HepG2 (cell line): Measurements from ENCODE around the gene MAEA. TPM values are rescaled to one million over a fixed set of nuclear protein-coding genes. Genes with fewer than 3 reads are reported as not detected.

ENCODE experiments used
- ATAC-seq: fragments of 200-7000 bp; cut with Tn5 transposase; 3 replicates; pipeline ENCODE4 v1.9.1; 2020; ENCODE audit warnings: mild to moderate bottlenecking, moderate library complexity
- BruUV-seq: library from RNA; stranded (reverse); fragments of 400-500 nt; replicated peaks from 2 replicates; lab custom pipeline; 2021; lab: Mats Ljungman, UMichigan
- CTCF ChIA-PET: fragments of 300-600 bp; formaldehyde crosslinking; extraction: SDS; loops from one replicate; lab custom pipeline; 2021; ENCODE audit warnings: low total read pairs, inconsistent platforms, low intra/inter-chr PET ratio; lab: Yijun Ruan, JAX
- POLR2A ChIA-PET: fragments of 350-600 bp; sonication (Branson Sonifier 250); formaldehyde crosslinking; loops from one replicate; lab custom pipeline; 2020; ENCODE audit warnings: antibody characterized with exemption, inconsistent platforms; lab: Yijun Ruan, JAX
- DNase-seq: peaks from one replicate; pipeline ENCODE4 v3.0.0-alpha.2; 2015; ENCODE audit warnings: low spot score
- FAIRE-seq: peaks from 3 replicates; lab custom pipeline; 2011; peaks lifted over from hg19 to GRCh38; lab: Jason Lieb, UNC
- H2AFZ ChIP-seq: one replicate; pipeline ENCODE4 v1.6.1; 2011; ENCODE audit warnings: low read length, inconsistent platforms
- H3K27ac ChIP-seq: fragments of 300-600 bp; 3 replicates; pipeline ENCODE4 v1.8.0; 2011; ENCODE audit warnings: mixed run types, mild to moderate bottlenecking, mixed read lengths, low read length, inconsistent platforms; ENCODE audit not compliant: insufficient read depth; ENCODE audit errors: extremely low read length
- H3K27me3 ChIP-seq, 2 experiments: fragments of 200-600 bp in 1 of 2; 2 replicates in 1 of 2; 3 replicates in 1 of 2; pipeline versions ENCODE4 v1.6.0 to v1.8.0; 2011; ENCODE audit warnings: low read length in 2 of 2, mild to moderate bottlenecking in 2 of 2, moderate library complexity in 2 of 2, inconsistent platforms in 1 of 2; ENCODE audit not compliant: insufficient read depth in 2 of 2, control insufficient read depth in 1 of 2
- H3K36me3 ChIP-seq, 2 experiments: fragments of 200-600 bp in 1 of 2; replicated peaks in 1 of 2; 2 replicates in 1 of 2; 3 replicates in 1 of 2; pipeline versions ENCODE4 v1.5.1 to v1.8.0; 2011; ENCODE audit warnings: low read length in 2 of 2, inconsistent platforms in 1 of 2; ENCODE audit not compliant: insufficient read depth in 2 of 2, control insufficient read depth in 1 of 2
- H3K4me1 ChIP-seq: 2 replicates; pipeline ENCODE4 v1.5.1; 2012; ENCODE audit warnings: low read length, inconsistent platforms; ENCODE audit not compliant: insufficient read depth
- H3K4me2 ChIP-seq: 2 replicates; pipeline ENCODE4 v1.6.0; 2011; ENCODE audit warnings: low read depth, low read length, inconsistent platforms
- H3K4me3 ChIP-seq, 3 experiments: fragments of 200-600 bp in 1 of 3; sonication (generic), shearing (Covaris generic) in 1 of 3; replicated peaks in 1 of 3; 2 replicates each; pipeline ENCODE4 v1.5.1; 2011 to 2016; ENCODE audit warnings: low read length in 3 of 3, inconsistent platforms in 2 of 3, low read depth in 2 of 3, mild to moderate bottlenecking in 2 of 3, control low read depth in 1 of 3, mixed read lengths in 1 of 3; ENCODE audit not compliant: insufficient read depth in 1 of 3
- H3K79me2 ChIP-seq: one replicate; pipeline ENCODE4 v1.6.1; 2011; ENCODE audit warnings: low read length, inconsistent platforms; ENCODE audit not compliant: insufficient read depth
- H3K9ac ChIP-seq: 2 replicates; pipeline ENCODE4 v1.6.0; 2011; ENCODE audit warnings: mild to moderate bottlenecking, low read depth, low read length, inconsistent platforms; ENCODE audit not compliant: insufficient read depth
- H3K9me3 ChIP-seq: 2 replicates; pipeline ENCODE4 v1.5.1; 2012; ENCODE audit warnings: mild to moderate bottlenecking, low read length
- H4K20me1 ChIP-seq: 2 replicates; pipeline ENCODE4 v1.6.0; 2011; ENCODE audit warnings: inconsistent platforms, mild to moderate bottlenecking, low read length, moderate library complexity; ENCODE audit not compliant: insufficient read depth
- HHEX ChIP-seq: IDR thresholded peaks from 2 replicates; pipeline ENCODE4 v1.6.1; 2016; ENCODE audit warnings: control low read depth
- HNRNPH1 ChIP-seq: fragments of 200-400 bp; formaldehyde crosslinking; optimal IDR thresholded peaks from 2 replicates; pipeline ENCODE3; 2017; ENCODE audit warnings: mild to moderate bottlenecking, low read depth, low read length
- JUNB ChIP-seq: sonication (generic); formaldehyde crosslinking; IDR thresholded peaks from 2 replicates; pipeline ENCODE4 v1.8.0; 2022; ENCODE audit warnings: missing genetic modification reagents, mild to moderate bottlenecking, borderline replicate concordance
- REXO4 ChIP-seq: sonication (generic); formaldehyde crosslinking; IDR thresholded peaks from 2 replicates; pipeline ENCODE4 v1.8.0; 2022; ENCODE audit warnings: missing genetic modification reagents, mild to moderate bottlenecking, borderline replicate concordance
- TOE1 ChIP-seq: sonication (generic); formaldehyde crosslinking; IDR thresholded peaks from 2 replicates; pipeline ENCODE4 v1.4.0; 2020; ENCODE audit warnings: mild to moderate bottlenecking, missing genetic modification reagents
- ZBTB38 ChIP-seq: sonication (generic); formaldehyde crosslinking; IDR thresholded peaks from 2 replicates; pipeline ENCODE4 v1.5.1; 2020; ENCODE audit warnings: mild to moderate bottlenecking, missing genetic modification reagents
- ZNF251 ChIP-seq: sonication (generic); formaldehyde crosslinking; IDR thresholded peaks from 2 replicates; pipeline ENCODE4 v1.9.0; 2021; ENCODE audit warnings: mild to moderate bottlenecking, missing genetic modification reagents
- ZNF337 ChIP-seq: sonication (generic); formaldehyde crosslinking; IDR thresholded peaks from 2 replicates; pipeline ENCODE4 v1.5.1; 2020; ENCODE audit warnings: missing genetic modification reagents, low read depth, mild to moderate bottlenecking, borderline replicate concordance
- ZNF33A ChIP-seq: sonication (generic); formaldehyde crosslinking; IDR thresholded peaks from 2 replicates; pipeline ENCODE4 v1.5.1; 2020; ENCODE audit warnings: missing genetic modification reagents, mild to moderate bottlenecking, moderate library complexity, borderline replicate concordance
- ZNF430 ChIP-seq: sonication (generic); formaldehyde crosslinking; IDR thresholded peaks from 2 replicates; pipeline ENCODE4 v1.9.0; 2021; ENCODE audit warnings: mild to moderate bottlenecking, missing genetic modification reagents
- ZNF660 ChIP-seq: sonication (generic); formaldehyde crosslinking; IDR thresholded peaks from 2 replicates; pipeline ENCODE4 v1.5.1; 2020; ENCODE audit warnings: mild to moderate bottlenecking, low read depth, missing genetic modification reagents, borderline replicate concordance
- ZNF782 ChIP-seq: sonication (generic); formaldehyde crosslinking; IDR thresholded peaks from 2 replicates; pipeline ENCODE4 v1.4.0; 2020; ENCODE audit warnings: missing genetic modification reagents, mild to moderate bottlenecking, borderline replicate concordance
- WGBS: methylation state at CpG from one replicate; pipeline ENCODE4 v1.1.6; 2017; ENCODE audit warnings: low lambda C conversion rate; 5-methylcytosine and 5-hydroxymethylcytosine counted together
- in situ Hi-C: cut with HindIII; loops from 2 replicates; pipeline ENCODE4 v1.10.0; 2017; ENCODE audit warnings: low pct_unique_long_range_greater_than_20kb; ENCODE audit not compliant: extremely low pct_ligation_motif_present
- intact Hi-C: fragments of 100-400 bp; cut with micrococcal nuclease; formaldehyde crosslinking; loops from one replicate; pipeline ENCODE4 v1.10.0; 2022; ENCODE audit not compliant: unreplicated experiment
- polyA plus RNA-seq, 8 experiments: library from polyadenylated mRNA; depleted of rRNA in 3 of 8; stranded (reverse) in 7 of 8; unstranded in 1 of 8; fragments of >200 nt; fragmentation: Illumina TruSeq in 4 of 8; extraction: Trizol in 4 of 8; gene quantifications; 2 replicates each; pipeline versions ENCODE4 v1.2.1 to v1.2.3, GENCODE V29; 2011 to 2016; ENCODE audit warnings: low read depth in 4 of 8, missing spikeins in 1 of 8, mixed read lengths in 1 of 8; ENCODE audit not compliant: insufficient read depth in 1 of 8
- total RNA-seq, 5 experiments: library from RNA; depleted of rRNA; stranded (reverse); fragments of >200 nt; fragmentation: Illumina TruSeq; extraction: Trizol; gene quantifications; 2 replicates each; pipeline ENCODE4 v1.2.3, GENCODE V29; 2016; ENCODE audit warnings: low read depth in 1 of 5
- TF ChIP-seq, protein P1 (sequence below): sonication (generic); formaldehyde crosslinking; IDR thresholded peaks from 2 replicates; pipeline ENCODE4 v1.8.0; 2022; ENCODE audit warnings: missing genetic modification reagents, mild to moderate bottlenecking, borderline replicate concordance

Gene MAEA
- total and polyA plus RNA-seq, 2 of the 13 experiments (the other 11 are each of a cell fraction or from before 2014, with no cell fraction given), result 52.0 to 57.1 TPM

- Histone ChIP-seq H3K27me3 (no peaks in the 10 kb centered on the region), H3K4me2 (no peak overlapping the region), H3K9me3 (no peaks in the 10 kb centered on the region), H3K4me1 (no peaks in the 10 kb centered on the region), H3K79me2 (no peaks in the 10 kb centered on the region), H2AFZ (no peak overlapping the region), H3K4me3 (no peak overlapping the region), H3K36me3 (peaks cover 2 to 6% of the 10 kb centered on the region in 2 experiments; a peak in 4 of 5 replicates), H3K9ac (no peak overlapping the region), H4K20me1 (no peaks in the 10 kb centered on the region), H3K27ac (no peak overlapping the region)
- ATAC-seq, result no peak
- FAIRE-seq, result no peak
- in situ Hi-C loops, result no loop called here
- no peak for DNase-seq
- TF ChIP-seq JUNB (no peak), ZNF337 (no peak), ZNF782 (no peak), HHEX (CRISPR knock-in tag) (no peak), ZNF430 (no peak), ZNF660 (no peak), TOE1 (no peak), ZNF33A (no peak), HNRNPH1 (no peak), ZBTB38 (CRISPR knock-in tag) (no peak), REXO4 (no peak)
- BruUV-seq, result no TSS peak
- 91% methylated on average over 7 of the region's 12 CpGs for WGBS
- intact Hi-C loops, result no loop called here
- ChIA-PET POLR2A (no interaction called here), CTCF (no interaction called here)
Measured at GRCh38 chr4:1381181-1381621, 91.5 kb downstream of the MAEA start.

DNA sequence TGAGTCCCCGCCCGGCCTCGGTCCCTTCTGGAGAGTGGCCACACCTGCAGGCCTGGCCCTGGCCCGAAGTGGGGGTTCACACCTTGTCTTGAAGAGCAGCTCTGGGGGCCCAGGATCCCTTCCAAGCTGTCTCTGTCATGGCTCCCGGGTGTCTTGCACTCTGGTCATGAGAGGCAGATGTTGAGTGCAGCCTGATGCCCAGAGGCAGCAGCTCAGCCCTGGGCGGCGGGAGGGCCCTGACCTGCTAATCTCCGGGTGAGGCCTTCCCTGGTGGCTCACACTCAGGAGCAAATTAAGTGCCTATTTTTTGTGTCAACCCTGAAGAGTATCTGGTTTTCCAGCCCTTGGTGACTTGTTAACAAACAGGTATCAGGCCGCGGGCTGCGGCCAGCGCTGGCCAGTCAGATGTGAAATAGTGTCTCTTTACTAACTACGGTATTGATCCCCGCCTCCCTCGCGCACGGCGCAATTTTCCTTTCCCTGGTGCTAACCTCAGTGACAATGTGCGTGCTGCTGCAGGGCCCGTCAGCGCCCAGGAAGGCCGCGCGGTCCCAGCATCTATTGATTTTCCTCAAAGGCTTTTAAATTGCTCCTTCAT lies 92.4 kb downstream of the MAEA start:
- Histone ChIP-seq H3K4me3 (no peak overlapping the region), H3K79me2 (no peaks in the 10 kb centered on the region), H3K9ac (no peak overlapping the region), H2AFZ (no peak overlapping the region), H4K20me1 (no peaks in the 10 kb centered on the region), H3K36me3 (peaks cover 2 to 11% of the 10 kb centered on the region in 2 experiments; a peak in 4 of 5 replicates), H3K27me3 (no peaks in the 10 kb centered on the region), H3K4me2 (no peak overlapping the region), H3K9me3 (no peaks in the 10 kb centered on the region), H3K27ac (no peak overlapping the region), H3K4me1 (no peaks in the 10 kb centered on the region)
- ChIA-PET CTCF (no interaction called here), POLR2A (no interaction called here)
- WGBS, result 97% methylated on average over 19 of the region's 24 CpGs
- ATAC-seq, result no peak
- DNase-seq, result no peak
- intact Hi-C loops (no loop called here), in situ Hi-C loops (no loop called here)
- FAIRE-seq, result no peak
- TF ChIP-seq, protein P1, sequence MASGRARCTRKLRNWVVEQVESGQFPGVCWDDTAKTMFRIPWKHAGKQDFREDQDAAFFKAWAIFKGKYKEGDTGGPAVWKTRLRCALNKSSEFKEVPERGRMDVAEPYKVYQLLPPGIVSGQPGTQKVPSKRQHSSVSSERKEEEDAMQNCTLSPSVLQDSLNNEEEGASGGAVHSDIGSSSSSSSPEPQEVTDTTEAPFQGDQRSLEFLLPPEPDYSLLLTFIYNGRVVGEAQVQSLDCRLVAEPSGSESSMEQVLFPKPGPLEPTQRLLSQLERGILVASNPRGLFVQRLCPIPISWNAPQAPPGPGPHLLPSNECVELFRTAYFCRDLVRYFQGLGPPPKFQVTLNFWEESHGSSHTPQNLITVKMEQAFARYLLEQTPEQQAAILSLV (CRISPR knock-in tag), result no peak
- no peak for TF ChIP-seq ZNF251 (CRISPR knock-in tag)
- no TSS peak for BruUV-seq
